Activated gamma-delta T cell treated with Interleukin-2 at 50 U/mL for 16 hours (primary cell): ENCODE results near the gene BEGAIN.

Source experiments
- DNase-seq: peaks from one replicate; pipeline ENCODE4 v3.0.0-alpha.2; 2020

The BEGAIN gene

DNA sequence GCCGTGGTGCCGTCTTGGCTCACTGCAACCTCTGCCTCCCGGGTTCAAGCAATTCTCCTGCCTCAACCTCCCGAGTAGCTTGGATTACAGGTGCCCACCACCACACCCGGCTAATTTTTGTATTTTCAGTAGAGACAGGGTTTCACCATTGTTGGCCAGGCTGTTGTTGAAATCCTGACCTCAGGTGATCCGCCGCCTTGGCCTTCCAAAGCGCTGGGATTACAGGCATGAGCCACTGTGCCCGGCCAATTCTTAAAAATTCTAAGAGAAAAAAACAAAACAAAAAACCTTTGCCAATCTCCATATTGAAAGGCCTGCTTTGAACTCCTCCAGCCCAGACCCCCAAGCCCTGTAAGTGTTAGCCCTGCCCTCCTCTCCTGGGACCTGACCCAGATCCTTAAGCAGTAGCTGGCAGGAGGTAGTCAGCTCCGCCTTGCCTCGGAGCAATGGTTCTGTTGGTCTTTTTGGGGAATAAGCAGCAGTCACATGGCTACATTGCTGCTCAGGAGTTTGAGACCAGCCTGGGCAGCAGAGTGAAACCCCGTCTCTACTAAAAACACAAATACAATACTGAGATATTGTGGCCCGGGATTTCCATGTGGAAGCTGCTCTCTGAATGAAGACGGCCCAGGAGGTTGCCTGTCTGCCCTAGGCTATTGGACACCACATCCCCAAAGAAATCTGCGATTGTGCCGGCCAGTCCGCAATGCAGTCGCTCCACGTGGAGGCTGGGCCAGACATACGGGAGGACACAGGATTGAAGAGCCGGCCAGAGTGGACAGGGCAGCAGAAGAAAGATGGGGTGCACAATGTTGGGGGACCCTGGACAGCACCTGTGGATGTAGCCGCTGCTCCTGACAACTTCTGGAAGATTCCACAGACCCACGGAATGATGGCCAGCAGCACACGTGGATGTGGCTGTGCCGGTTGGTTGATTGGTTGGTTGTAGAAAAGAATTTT lies 28.8 kb upstream of the BEGAIN start:
- DNase-seq = no peak

DNA sequence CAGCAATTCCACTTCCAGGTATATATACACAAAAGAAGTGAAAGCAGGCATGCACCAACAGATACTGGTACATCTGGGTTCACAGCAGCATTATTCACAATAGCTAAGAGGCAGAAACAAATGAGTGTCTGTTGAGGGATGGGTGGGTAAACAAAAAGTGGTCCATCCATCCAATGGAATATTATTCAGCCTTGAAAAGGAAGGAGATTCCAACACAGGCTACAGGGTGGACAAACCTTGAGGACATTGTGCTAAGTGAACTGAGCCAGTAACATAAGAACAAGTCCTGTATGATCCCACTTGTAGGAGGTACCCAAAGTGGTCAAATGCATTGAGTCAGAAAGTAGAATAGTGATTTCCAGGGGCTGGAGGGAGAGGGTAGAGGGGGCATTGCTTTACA lies 27.6 kb upstream of the BEGAIN start:
- no peak for DNase-seq

DNA sequence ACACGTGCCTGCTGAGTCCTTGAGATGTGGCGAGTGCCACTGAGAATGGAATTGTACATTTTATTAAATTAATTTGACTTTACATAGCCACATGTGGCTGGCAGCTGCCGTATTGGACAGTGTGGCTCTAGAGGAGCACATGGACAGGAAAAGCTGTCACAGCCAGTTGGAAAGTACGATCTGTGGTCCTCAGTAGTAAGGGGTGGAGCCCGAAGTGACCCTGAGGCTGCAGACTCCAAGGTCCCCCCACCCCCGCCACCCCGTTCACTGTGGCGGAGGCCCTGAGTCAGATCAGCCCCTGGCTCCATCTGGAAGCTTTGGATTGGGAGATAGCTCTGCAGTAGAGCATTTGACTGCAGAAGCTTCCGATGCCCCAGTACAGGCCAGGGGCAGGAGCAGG lies 25.8 kb upstream of the BEGAIN start:
- no peak for DNase-seq

DNA sequence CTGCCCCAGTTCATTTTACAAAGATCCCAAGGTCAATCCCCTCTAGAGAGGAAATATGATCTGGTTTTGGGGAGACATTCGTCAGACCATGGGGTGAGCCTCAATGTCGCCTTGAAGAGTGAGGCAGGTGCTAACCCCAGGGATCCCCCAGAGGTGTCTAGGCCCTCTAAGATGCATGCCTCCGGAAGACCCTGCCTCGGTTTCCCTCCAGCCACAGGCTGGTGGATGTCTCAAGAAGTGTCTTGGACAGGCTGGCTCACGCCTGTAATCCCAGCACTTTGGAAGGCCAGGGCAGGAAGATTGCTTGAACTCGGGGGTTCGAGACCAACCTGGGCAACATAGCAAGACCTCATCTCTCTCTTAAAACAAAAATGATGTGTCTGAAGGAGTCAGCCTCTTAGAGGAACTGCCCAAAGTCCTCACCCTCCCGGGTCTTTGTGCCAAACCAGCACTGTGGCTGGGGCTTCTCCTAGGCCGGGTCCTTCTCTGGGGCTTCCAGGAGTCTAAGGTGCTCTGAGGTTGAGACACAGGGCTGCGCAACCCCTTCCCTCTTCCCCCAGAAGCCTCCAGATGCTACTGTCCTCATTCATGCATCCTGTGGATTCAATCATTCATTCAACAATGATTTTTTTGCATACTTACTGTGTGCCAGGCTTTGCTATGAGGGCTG lies 24.7 kb upstream of the BEGAIN start:
- no peak for DNase-seq

DNA sequence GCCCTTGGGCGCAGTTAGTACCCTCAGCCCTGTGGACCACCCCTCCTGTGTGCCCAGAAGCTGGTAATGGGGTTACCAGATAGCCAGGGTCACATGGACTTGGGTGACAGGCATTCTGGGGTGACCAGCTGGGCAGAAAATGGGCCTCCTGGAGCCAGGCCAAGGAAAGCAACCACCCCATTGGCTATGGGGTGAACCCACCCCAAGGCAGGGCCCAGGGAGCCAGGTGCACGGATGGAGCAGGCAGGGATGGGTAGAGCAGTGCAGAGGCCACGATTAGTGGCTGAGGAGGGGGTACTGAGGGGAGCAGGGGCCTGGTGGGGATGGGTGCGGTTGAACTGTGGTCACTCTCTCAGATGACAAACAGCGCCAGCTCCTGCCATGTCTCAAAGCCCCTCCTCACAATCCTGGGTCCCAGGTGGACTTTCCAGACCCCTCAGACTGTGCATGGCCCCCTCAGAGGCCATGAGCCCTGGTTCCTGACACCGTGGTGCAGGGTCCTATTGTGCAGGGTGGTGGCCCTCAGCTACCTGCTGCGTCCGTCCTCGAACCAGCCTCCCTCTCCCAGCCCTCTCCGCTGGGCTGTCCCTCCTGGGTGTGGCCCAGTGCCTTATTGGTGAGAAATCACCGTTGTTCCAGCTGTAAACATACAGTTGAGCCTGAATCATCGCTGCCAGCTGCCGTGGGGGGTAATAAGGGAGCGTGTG lies 23.4 kb upstream of the BEGAIN start:
- DNase-seq = no peak

DNA sequence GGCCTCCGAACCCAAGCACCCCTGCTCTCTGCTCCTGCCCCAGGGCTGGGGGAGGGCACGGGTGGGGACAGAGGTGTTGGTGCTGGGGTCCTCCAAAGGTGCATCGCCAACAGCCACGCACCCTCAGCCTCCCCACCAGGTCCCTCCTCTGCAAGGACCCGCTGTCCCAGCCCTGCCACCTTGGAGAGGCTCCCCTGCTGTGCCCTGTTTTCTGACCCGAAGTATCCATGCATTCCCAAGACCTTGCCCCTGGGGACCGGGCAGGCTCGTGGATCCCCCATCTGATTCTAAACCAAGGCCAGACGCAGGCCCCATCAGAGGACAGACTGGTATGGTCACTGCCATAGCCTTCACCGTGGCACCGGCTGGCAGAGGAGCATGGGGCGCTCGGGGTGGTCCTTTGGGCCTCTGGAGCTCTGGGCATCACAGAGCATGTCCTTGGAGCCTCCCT lies 22.7 kb upstream of the BEGAIN start:
- no peak for DNase-seq

DNA sequence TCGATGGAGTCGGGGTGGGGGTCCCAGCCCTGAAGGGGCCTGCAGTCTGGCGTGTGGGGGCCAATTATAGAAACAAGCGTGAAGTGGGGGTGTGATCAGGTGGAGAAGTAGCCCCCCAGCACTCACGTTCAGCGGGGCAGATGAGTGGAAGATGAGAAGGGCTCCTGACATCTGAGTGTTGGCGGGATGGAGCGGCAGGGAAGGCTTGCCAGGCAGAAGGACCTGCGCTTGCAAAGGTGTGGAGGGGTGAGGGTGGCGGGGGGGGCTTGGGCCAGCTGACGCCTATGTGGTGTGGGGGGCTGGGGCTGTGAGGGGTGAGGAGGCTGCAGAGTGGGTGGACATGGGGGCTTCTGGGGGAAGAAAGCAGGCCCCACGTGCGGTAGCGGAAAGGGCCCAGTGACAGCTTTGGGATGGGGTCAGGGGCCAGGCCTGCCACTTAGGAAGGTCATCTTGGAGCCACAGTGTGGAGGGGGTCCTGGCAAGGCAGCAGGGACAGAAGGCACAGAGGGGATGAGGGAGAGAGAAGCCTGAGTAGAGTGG lies 22.2 kb upstream of the BEGAIN start:
- no peak for DNase-seq

DNA sequence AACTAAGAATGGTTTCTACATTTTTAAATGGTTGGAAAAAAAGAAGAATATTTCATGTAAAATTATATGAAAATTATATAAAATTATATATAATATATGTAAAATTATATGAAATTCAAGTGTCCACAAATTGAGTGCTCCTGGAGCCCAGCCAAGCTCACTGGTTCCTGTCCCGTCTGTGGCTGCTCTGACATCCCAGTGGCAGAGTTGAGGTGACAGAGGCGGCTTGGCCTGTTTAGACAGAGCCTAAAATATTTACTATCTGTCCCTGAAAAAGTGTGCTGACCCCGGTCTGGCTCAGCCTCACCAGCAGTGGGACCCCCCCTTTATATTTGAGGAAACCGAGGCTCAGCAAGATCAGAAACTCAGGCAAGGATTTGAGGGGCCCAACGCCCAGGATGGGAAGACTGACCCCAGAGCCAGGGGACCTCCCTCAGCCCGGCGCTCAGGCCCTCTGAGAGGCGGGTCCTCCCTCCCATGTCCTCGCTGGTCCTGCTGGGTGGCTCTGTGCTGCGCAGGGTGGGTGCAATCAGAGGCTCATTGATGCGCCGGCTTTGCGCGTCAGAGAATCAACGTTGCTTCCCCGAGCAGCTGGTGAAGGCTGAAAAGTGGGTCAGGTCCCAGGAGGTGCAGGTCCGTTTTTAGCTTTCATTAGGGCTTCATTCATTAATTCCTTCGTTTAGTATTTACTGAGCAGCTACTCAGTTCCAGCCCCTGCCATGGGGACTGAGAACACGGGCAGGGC lies 21.5 kb upstream of the BEGAIN start:
- no peak for DNase-seq

DNA sequence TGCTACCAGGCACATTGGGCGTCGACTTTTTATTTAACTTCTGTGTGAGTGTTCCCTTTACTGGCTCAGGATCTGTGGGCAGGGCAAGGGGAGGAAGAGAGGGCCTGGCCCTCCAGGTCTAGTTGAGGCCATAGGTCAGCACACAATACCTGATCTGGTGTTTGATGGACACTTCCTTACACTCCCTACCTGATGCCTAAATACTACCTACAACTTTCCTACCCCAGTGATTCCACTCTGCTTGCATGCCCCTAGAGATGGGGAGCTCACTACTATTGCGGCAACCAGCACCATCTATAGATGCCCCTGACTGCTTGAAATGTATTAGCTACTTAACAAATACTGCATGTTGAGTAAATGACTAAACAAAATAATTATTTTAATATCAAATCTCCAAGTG lies 20.8 kb upstream of the BEGAIN start:
- no peak for DNase-seq

DNA sequence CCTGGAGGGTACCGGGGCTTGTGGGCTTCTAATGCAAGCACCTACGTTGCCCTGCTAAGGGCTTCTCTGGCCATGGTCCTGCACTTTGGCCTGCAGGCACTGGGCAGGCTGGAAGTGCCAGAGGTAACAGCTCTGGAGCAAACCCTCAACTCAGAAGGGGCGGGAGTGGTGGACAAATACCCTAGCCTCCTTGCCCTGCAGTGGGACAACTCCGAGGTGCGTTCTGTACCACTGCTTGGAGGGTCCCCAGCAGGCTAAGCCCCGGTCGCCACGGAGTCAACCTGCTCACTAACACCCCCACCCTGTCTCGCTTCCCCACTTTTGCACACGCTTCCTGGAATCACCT lies 20.4 kb upstream of the BEGAIN start:
- no peak for DNase-seq

DNA sequence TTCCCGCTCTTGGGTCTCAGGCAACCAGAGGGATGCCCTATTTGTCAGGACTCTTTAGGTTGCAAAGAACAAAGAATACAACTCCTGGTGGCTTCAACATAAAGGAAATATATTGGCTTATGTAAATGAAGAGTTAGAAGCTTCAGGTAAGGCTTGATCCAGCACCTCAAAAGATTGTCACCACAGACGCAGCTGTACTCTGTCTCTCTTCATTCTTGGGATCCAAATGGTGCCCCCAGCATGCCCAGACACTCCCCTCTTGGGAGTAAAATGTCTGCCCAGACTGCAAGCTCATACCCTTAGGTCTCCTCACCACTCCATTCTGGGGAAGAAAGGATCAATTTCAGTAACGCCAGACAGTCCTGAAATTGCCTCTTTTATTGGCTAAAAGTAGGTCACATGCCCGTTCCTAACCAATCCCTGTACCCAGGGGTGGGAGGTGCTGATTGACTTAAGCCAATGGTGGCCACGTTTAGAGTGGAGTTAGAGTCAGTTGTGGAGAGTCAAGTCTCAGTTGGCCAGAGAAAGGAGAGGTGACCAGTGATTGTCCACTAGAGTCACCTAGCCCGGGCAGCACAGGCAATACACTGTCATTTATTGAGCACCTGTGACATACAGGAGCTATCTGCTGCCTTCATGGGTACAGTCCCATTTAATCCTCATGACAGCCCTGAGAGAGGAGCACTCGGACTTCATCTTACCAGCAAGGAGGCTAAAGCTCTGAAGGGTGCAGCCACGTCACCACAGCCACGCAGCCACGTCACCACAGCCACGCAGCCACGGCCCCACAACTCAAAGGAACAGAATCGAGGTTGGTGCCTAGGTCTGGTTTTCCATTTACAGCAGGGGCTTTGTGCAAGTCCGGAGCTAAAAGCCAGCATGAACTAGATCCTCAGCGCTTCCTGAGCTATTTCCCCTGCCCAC lies 19.7 kb upstream of the BEGAIN start:
- no peak for DNase-seq

DNA sequence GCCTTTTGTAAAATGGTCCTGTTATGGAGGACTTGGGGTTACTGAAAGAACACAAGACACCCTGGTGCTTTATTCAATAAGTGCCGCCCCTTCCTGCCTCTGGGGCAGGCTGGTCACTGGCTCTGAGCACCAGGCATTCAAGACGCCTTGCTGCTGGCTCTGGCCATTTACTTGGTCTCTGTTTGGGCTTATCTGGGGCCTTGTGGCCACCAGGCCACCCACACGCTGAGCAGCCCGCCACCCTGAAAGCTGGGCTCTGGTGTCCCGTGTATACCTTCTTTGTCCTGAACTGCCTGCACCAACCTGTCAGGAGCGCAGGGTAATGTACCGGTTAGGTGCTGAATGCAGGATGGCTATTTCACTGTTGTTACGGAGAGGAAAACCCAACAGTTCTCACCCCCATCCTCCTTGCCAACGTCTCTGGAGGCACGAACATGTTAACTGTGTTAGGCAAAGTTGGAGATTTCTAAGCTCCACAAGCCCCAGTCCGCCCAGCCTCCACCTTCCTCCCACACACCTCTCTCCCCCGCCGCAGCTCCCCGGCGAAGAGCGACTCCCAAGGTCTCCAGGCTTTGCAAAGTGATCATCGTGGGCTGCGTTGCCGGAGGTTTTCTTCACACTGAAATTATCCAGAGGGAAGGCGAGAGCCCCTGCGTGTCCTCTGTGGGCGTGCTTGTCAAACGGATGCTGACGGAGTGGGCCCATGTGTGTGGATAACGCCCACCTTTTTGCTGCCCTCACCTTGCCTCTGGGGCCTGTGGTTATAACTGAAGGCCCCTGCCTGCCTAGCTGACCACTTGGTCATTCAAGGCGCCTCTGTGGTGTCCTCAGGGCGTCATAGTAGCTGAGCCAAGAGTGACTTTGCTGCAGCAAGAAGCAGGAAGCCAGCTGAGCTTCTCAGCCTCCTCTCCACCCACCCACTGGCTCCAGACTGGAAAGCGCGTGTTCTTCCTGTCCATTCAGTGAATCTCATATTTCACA lies 18.8 kb upstream of the BEGAIN start:
- DNase-seq = no peak

DNA sequence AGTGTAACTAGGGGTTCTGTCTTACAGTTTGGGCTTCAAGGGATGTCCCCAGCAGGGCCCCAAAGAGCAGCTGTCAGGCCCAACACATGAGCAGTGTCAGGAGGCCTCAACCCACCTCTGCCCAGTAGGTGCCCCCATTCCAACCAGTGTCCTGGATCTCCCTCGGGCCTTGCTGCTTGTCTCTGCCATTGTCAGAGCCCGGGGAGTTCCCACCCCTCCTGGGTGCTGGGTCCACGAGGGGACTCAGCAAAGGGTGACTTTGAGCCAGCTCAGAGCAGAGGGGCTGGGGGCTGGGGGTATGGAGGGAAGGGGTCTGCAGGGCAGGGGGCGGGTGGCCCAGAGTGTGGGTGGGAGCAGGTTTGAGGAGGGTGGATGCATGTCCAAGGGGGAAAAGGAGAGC lies 18.0 kb upstream of the BEGAIN start:
- DNase-seq = no peak

DNA sequence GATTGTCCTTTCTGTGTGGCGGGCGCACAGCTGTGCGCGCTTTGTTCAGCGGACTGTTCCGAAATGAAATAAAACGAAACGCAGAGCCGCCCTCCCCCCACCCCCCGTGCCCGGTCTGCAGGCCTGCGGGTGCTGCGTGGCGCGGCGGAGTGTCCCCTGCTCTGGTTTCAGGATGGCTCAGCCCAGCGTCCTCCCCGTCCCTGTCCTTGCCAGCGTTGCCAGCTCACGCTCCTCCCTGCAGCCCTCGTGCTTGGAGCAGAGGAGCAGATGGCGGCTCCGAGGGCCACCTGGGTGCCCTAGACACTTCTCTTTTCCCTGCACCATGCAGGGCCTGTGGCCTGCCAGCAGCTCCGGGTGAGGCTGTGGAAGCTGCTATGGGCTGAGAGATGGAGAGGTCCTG lies 17.5 kb upstream of the BEGAIN start:
- DNase-seq = no peak

DNA sequence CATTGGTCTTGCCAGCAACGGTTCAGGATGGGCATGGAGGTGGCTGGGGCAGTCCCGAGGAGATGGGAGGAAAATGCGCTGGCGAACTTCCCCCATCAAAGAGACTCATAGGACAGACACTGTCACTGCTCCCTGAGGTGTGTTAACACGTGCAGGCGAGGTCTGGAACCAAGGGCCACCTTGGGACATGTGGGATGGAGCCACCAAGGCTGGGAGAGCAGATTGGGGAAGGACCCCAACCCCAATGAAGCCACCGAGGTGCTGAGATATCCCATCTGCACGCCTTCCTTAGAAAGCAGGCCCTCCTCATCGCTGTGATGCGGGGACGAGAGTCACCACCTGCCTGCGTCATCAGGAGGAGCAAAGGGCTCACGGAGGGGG lies 16.9 kb upstream of the BEGAIN start:
- DNase-seq = no peak

DNA sequence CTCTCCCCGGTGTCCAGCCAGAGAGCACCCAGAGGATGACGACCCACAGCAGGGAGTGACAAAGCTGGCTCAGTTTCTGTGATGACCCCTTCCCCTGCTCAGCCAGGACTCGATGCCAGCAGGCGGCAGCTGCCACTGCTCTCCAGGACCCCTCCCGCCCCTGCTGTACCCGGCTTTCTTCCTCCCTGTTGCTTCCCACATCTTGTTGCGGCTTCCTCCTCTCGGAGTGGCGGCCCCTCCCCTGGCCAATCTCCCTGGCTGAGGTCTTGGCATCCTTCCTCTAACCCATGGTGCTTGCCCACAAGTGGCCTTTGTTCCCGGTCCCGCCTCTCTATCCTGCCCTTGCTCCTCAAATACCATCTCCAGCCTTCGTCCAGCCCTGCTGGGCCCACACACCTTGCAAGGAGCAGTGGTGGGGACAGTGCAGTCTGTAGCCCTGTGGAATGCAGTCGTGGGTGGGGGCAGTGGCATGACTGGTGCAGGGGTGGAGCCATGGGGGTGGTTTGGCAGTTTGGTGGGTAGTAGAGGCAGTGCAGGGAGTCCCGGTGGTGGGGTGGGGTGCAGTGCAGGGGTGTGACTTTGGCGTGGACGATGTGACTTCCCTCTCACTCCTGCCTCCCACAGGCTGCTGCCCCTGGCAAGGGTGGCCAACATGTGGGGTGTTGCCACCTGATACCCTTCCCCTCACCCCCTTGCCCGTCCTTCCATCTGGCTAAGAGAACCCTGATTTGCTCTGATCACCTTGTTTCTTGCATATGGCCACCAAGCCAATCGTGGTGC lies 16.3 kb upstream of the BEGAIN start:
- no peak for DNase-seq

DNA sequence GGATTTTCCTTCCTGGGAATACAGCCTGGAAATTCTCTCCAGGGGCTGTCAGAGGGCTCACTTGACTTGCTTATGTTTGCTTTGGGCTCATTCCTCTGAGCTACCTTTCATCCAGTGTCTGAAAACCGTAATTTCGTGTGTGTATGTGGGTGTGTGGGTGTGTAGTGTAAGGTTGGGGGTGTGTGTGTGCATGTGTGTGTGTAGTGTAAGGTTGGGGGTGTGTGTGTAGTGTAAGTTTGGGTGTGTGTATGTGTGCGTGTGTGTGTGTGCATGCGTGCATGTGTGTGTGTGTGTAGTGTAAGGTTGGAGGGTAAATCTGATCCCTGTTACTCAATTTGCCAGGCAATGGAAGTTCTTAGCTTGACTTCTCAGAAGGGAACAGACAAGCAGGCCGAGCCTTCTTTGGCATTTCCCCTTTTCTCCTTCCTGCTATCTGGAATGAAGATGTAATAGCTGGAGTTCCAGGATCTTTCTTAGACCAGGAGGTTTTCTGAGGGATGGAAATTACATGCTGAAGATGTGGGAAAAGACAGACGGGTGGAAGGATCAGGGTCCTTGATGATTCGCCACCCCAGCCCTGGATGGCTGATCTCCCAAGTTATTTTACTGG lies 15.5 kb upstream of the BEGAIN start:
- DNase-seq = no peak

DNA sequence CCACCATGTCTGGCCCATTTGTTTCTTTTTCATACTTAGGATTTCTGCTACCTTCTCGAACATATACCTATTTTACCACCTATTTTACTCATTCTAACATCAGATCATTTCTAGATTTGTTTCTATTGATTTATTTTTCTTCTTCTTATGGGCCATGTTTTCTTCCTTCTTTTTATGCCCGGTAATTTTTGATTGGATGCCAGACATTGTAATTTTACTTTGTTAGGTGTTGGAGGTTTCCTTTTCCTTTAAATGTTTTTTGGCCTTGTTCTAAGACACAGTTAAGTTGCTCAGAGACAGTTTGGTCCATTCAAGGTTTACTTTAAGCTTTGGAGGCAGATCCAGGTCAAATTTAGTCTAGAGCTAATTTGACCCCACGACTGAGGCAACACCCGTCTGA lies 14.7 kb upstream of the BEGAIN start:
- no peak for DNase-seq

DNA sequence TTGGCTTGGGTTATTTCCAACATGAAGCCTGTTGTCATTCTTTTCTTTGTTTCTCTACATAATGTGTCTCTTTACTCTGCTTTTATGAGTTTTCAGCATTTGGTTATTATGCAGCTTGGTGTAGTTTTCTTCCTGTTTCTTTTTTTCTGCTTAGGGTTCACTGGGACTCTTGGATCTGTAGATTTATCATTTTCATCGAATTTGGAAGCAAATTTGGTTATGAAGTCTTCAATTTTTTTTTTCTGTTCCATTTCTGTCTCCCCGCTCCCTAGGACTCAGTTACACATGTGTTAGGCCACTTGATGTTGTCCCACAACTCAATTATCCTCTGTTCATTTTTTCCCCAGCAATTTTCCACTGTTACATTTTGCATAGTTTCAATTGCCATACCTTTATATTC lies 13.8 kb upstream of the BEGAIN start:
- no peak for DNase-seq
